GM12878 (cell line): Measurements from ENCODE around the gene DIABLO. TPM values are rescaled to one million over a fixed set of nuclear protein-coding genes. Genes with fewer than 3 reads are reported as not detected.

Experiments
- ATAC-seq: fragments of 200-7000 bp; cut with Tn5 transposase; 3 replicates; pipeline ENCODE4 v1.9.1; 2020; ENCODE audit warnings: mild to moderate bottlenecking, moderate library complexity
- BruUV-seq: library from RNA; stranded (reverse); fragments of 400-500 nt; replicated peaks from 2 replicates; lab custom pipeline; 2021; lab: Mats Ljungman, UMichigan
- CTCF ChIA-PET: fragments of 300-600 bp; sonication (Branson Sonifier 250); formaldehyde crosslinking; extraction: SDS; loops from one replicate; lab custom pipeline; 2021; ENCODE audit warnings: inconsistent platforms; lab: Yijun Ruan, JAX
- POLR2A ChIA-PET: fragments of 350-600 bp; formaldehyde crosslinking; extraction: SDS; loops from one replicate; lab custom pipeline; 2021; ENCODE audit warnings: inconsistent platforms; lab: Charles Lee
- RAD21 ChIA-PET: fragments of 300-600 bp; sonication (Branson Sonifier 250); formaldehyde crosslinking; loops from one replicate; lab custom pipeline; 2023; ENCODE audit warnings: antibody characterized with exemption; ENCODE audit not compliant: unreplicated experiment; lab: Charles Lee
- SMC1A ChIA-PET: fragments of 300-600 bp; sonication (Branson Sonifier 250); formaldehyde crosslinking; loops from one replicate; lab custom pipeline; 2023; ENCODE audit not compliant: unreplicated experiment, uncharacterized antibody; lab: Charles Lee
- DNase-seq: peaks from one replicate; pipeline ENCODE4 v3.0.0-alpha.2; 2011; ENCODE audit warnings: low read depth, low spot score
- FAIRE-seq: peaks from 3 replicates; lab custom pipeline; 2011; peaks lifted over from hg19 to GRCh38; lab: Jason Lieb, UNC
- H2AFZ ChIP-seq: 2 replicates; pipeline ENCODE4 v1.6.0; 2011; ENCODE audit warnings: low read depth, low read length, control low read depth; ENCODE audit not compliant: control insufficient read depth
- H3K27ac ChIP-seq: 2 replicates; pipeline ENCODE4 v1.5.1; 2011; ENCODE audit warnings: control low read depth; ENCODE audit not compliant: control insufficient read depth, insufficient read depth
- H3K27me3 ChIP-seq, 2 experiments: replicated peaks in 1 of 2; 2 replicates each; pipeline versions ENCODE4 v1.6.0 to v1.6.1; 2011; ENCODE audit warnings: low read length in 1 of 2; ENCODE audit not compliant: control insufficient read depth in 2 of 2, insufficient read depth in 2 of 2
- H3K36me3 ChIP-seq, 2 experiments: 2 replicates each; pipeline ENCODE4 v1.5.1; 2011; ENCODE audit warnings: low read length in 1 of 2; ENCODE audit not compliant: control insufficient read depth in 2 of 2, insufficient read depth in 2 of 2
- H3K4me1 ChIP-seq: 2 replicates; pipeline ENCODE4 v1.6.1; 2011; ENCODE audit warnings: mild to moderate bottlenecking, low read length, moderate library complexity, mixed read lengths; ENCODE audit not compliant: control insufficient read depth, insufficient read depth
- H3K4me2 ChIP-seq: 2 replicates; pipeline ENCODE4 v1.6.0; 2011; ENCODE audit warnings: control low read depth; ENCODE audit not compliant: control insufficient read depth, insufficient read depth
- H3K4me3 ChIP-seq: fragments of 200-600 bp; sonication (generic); 2 replicates; pipeline ENCODE4 v1.5.1; 2016
- H3K79me2 ChIP-seq: 2 replicates; pipeline ENCODE4 v1.6.0; 2011; ENCODE audit warnings: low read length; ENCODE audit not compliant: control insufficient read depth, insufficient read depth
- H3K9ac ChIP-seq: 2 replicates; pipeline ENCODE4 v1.8.0; 2011; ENCODE audit warnings: low read length, control low read depth, mixed read lengths; ENCODE audit not compliant: control insufficient read depth, insufficient read depth
- H3K9me3 ChIP-seq: replicated peaks from 3 replicates; pipeline ENCODE4 v1.5.1; 2011; ENCODE audit warnings: mild to moderate bottlenecking, low read length; ENCODE audit not compliant: control insufficient read depth, insufficient read depth
- H4K20me1 ChIP-seq: 2 replicates; pipeline ENCODE4 v1.6.0; 2011; ENCODE audit not compliant: control insufficient read depth, insufficient read depth
- E2F8 ChIP-seq: fragments of 450-650 bp; IDR thresholded peaks from 2 replicates; pipeline ENCODE4 v1.6.1; 2018; ENCODE audit warnings: mild to moderate bottlenecking, low read depth, moderate library complexity; ENCODE audit not compliant: partially characterized antibody
- HDAC2 ChIP-seq: fragments of 200-600 bp; sonication (generic); IDR thresholded peaks from 2 replicates; pipeline ENCODE4 v1.6.1; 2017
- MEF2A ChIP-seq: IDR thresholded peaks from 2 replicates; pipeline ENCODE4 v1.6.1; 2011; ENCODE audit warnings: low read depth, mild to moderate bottlenecking, low read length, moderate library complexity; ENCODE audit not compliant: insufficient read depth
- MYB ChIP-seq: fragments of 150-350 bp; IDR thresholded peaks from 2 replicates; pipeline ENCODE4 v1.6.1; 2014; ENCODE audit warnings: mild to moderate bottlenecking, low read depth, low read length, borderline replicate concordance
- PML ChIP-seq: IDR thresholded peaks from 2 replicates; pipeline ENCODE4 v1.6.1; 2012; ENCODE audit warnings: low read length, inconsistent platforms
- RBBP5 ChIP-seq: fragments of 200-600 bp; sonication (generic); conservative IDR thresholded peaks from 2 replicates; pipeline ENCODE4 v1.6.1; 2016
- RFX5 ChIP-seq: IDR thresholded peaks from 2 replicates; pipeline ENCODE4 v1.6.1; 2011; ENCODE audit warnings: low read depth, low read length, improper control_type of control experiment
- SMAD1 ChIP-seq: fragments of 450-650 bp; IDR thresholded peaks from 2 replicates; pipeline ENCODE4 v1.6.1; 2018; ENCODE audit warnings: mild to moderate bottlenecking, low read depth; ENCODE audit not compliant: partially characterized antibody
- SMARCA5 ChIP-seq: fragments of 450-650 bp; IDR thresholded peaks from 2 replicates; pipeline ENCODE4 v1.6.1; 2017; ENCODE audit warnings: mild to moderate bottlenecking
- SMC3 ChIP-seq: IDR thresholded peaks from 2 replicates; pipeline ENCODE4 v1.6.1; 2011; ENCODE audit warnings: low read length, improper control_type of control experiment, borderline replicate concordance
- TAF1 ChIP-seq: IDR thresholded peaks from 2 replicates; pipeline ENCODE4 v1.6.1; 2011; ENCODE audit warnings: mild to moderate bottlenecking, low read depth, low read length, borderline replicate concordance
- TCF12 ChIP-seq: IDR thresholded peaks from 2 replicates; pipeline ENCODE4 v1.6.1; 2011; ENCODE audit warnings: low read depth, mild to moderate bottlenecking, low read length
- TCF3 ChIP-seq: IDR thresholded peaks from 2 replicates; pipeline ENCODE4 v1.6.1; 2012; ENCODE audit warnings: low read depth, mild to moderate bottlenecking, low read length, borderline replicate concordance; ENCODE audit not compliant: insufficient read depth
- ZNF622 ChIP-seq: fragments of 450-650 bp; IDR thresholded peaks from 2 replicates; pipeline ENCODE4 v1.6.1; 2017; ENCODE audit warnings: mild to moderate bottlenecking, inconsistent platforms
- WGBS: methylation state at CpG from one replicate; pipeline ENCODE4 v1.1.6; 2016; ENCODE audit warnings: low lambda C conversion rate; ENCODE audit not compliant: insufficient replicate concordance, insufficient coverage; ENCODE audit errors: missing lambda C conversion rate; 5-methylcytosine and 5-hydroxymethylcytosine counted together
- in situ Hi-C: fragments of 300-500 bp; cut with MboI; formaldehyde crosslinking; loops from 9 replicates; pipeline ENCODE4 v1.14.3; 2018; ENCODE audit warnings: mixed read lengths
- intact Hi-C: fragments of 100-400 bp; cut with micrococcal nuclease; formaldehyde crosslinking; loops from one replicate; pipeline ENCODE4 v1.14.2; 2022; ENCODE audit not compliant: unreplicated experiment
- polyA plus RNA-seq, 11 experiments: library from polyadenylated mRNA; depleted of rRNA in 4 of 11; unstranded in 6 of 11; stranded (reverse) in 5 of 11; fragments of >200 nt; fragmentation: Nextera tagmentation in 4 of 11; fragmentation: Illumina TruSeq in 1 of 11; extraction: Ambion mirVana in 4 of 11; extraction: Trizol in 1 of 11; gene quantifications; 1 replicate in 1 of 11; 2 replicates in 10 of 11; pipeline versions ENCODE4 v1.2.1 to v1.2.3, GENCODE V29; 2011 to 2016; ENCODE audit warnings: inconsistent platforms in 2 of 11, missing spikeins in 2 of 11, low read depth in 1 of 11
- total RNA-seq, 4 experiments: library from RNA; depleted of rRNA in 3 of 4; stranded (reverse); fragments of >200 nt in 3 of 4; fragmentation: Illumina TruSeq in 1 of 4; extraction: Trizol in 1 of 4; gene quantifications; 2 replicates each; pipeline versions ENCODE4 v1.2.1 to v1.2.3, GENCODE V29; 2013 to 2021

The DIABLO gene
- total and polyA plus RNA-seq, 10 of the 15 experiments (the other 5 are each of a cell fraction or from before 2014, with no cell fraction given), result 18.3 to 69.9 (median 46.2) TPM

DNA sequence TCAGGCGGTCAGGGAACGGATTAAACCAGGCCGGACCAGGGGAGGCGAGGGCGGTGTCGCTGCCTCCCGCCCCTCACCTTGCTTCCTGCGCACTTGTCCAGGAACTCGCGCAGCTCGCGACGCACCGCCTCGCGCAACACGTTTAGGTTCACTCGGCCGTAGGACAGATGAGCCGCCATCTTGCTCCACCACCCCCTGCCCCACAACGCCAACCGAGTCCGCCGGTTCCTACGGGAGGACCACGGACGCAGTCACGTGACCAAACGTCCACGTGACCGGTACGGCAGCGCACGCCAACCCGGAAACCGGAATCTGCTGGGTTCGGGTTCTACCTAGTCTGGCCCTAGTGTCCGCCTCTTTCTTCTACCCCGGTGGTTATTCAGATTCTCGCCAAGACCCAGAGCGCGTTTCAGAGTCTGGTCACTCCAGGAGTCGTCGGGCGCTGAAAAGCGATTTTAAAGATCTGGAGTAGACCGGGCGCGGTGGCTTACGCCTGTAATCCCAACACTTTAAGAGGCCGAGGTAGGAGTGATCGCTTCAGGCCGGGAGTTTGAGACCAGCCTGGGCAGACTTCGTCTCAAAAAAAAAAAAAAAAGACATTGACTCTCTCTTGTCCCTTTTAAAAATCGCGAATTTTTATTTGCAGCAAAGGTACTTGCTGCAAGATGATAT lies 40.5 kb upstream of the DIABLO start, which contains the start of gene VPS33A (continued):
- TF ChIP-seq E2F8 (peak; percentile 79), TAF1 (peak; percentile 86), TCF12 (peak; percentile 76), HDAC2 (peak; percentile 75)

GRCh38 chr12:122265886-122266229 lies 40.0 kb upstream of the DIABLO start:
- RAD21 ChIA-PET, result interaction anchor here (0.6 to 1.7 kb wide), 2 partner anchors 21 to 199 kb away, joined by 3 to 7 read pairs; no protein-coding TSS in a partner anchor
- intact Hi-C loops, result loop anchor here (1.0 kb wide), 1 partner anchor 40 kb away; the partner anchor contains the start of gene DIABLO
- in situ Hi-C loops, result no loop called here
- peaks cover 10% of the 10 kb centered on the region for H3K79me2 ChIP-seq
- no peaks in the 10 kb centered on the region for H3K27me3 ChIP-seq
- peaks cover 0 to 5% of the 10 kb centered on the region in 2 experiments; a peak in 1 of 4 replicates for H3K36me3 ChIP-seq
- TSS peak; percentile 69 for BruUV-seq
- peak overlapping the region; percentile 84 for H3K27ac ChIP-seq
- no peaks in the 10 kb centered on the region for H4K20me1 ChIP-seq
- peak overlapping the region; percentile 66 for H3K4me2 ChIP-seq
- TF ChIP-seq RFX5, result 0 out of 2 replicates have a peak, but pooled peaks have one; percentile 15
- TF ChIP-seq ZNF622, result no peak
- TF ChIP-seq SMC3, result no peak
- no peak for TF ChIP-seq MEF2A
- TF ChIP-seq PML, result no peak
- TF ChIP-seq MYB, result 0 out of 2 replicates have a peak, but pooled peaks have one; percentile 5
- TF ChIP-seq RBBP5, result no peak
- no peak for TF ChIP-seq SMARCA5
- no peak for TF ChIP-seq TCF3
- TF ChIP-seq SMAD1, result no peak
- TF ChIP-seq, all 136 proteins: peak for 2
- peak overlapping the region; percentile 74 for H3K4me3 ChIP-seq
- WGBS, result 1% methylated on average over 17 of the region's 17 CpGs
- no peak for DNase-seq
- SMC1A ChIA-PET, result interaction anchor here (1.3 to 1.5 kb wide), 2 partner anchors 21 to 40 kb away, joined by 5 to 7 read pairs; partner anchors contain the start of gene DIABLO
- ATAC-seq, result peak; percentile 59
- peak overlapping the region; percentile 99 for H2AFZ ChIP-seq
- POLR2A ChIA-PET, result interaction anchor here (0.5 to 1.7 kb wide), 2 partner anchors 233 to 236 kb away, joined by 3 read pairs; no protein-coding TSS in a partner anchor
- no peak for FAIRE-seq
- no peaks in the 10 kb centered on the region for H3K9me3 ChIP-seq
- CTCF ChIA-PET, result interaction anchor here (0.9 kb wide), 1 partner anchor 21 kb away, joined by 4 read pairs; no protein-coding TSS in a partner anchor
- peak overlapping the region; percentile 89 for H3K9ac ChIP-seq
- 0 out of 2 replicates have a peak, but pooled peaks cover 4% of the 10 kb centered on the region for H3K4me1 ChIP-seq
